Upper lobe of left lung (tissue), 6 donors: ENCODE results near the gene THAP5. TPM values are rescaled to one million over a fixed set of nuclear protein-coding genes. Genes with fewer than 3 reads are reported as not detected.

ENCODE experiments used
- total RNA-seq, 6 donors: library from RNA; depleted of rRNA in 4 of 6; stranded (reverse); fragments of >200 nt in 4 of 6; gene quantifications; one replicate each; pipeline versions ENCODE4 v1.1.0 to v1.2.1, GENCODE V29; 2016 to 2021
- donor health status: DM: no; HTN: no; CAD: no; lungs with moderate emphysema.
- donor health status: DM: no; HTN: yes; CAD: no; lungs with severe emphysema.

The THAP5 gene
- total RNA-seq, 6 donors from 2014 or later: 8.2 to 32.9 (median 19.8) TPM

Other genes starting within 250 kb of the THAP5 start
- gene NRCAM, start 113.3 kb downstream of the THAP5 start, total RNA-seq: 10 to 100 TPM in 1 of 6 donors, 1 to 10 TPM in 5; 2.5 to 23.0 (median 5.0) TPM
- 10 to 100 TPM in 5 of 6 donors, 1 to 10 TPM in 1; 6.5 to 39.1 (median 23.9) TPM for gene PNPLA8, start 43.6 kb downstream of the THAP5 start, total RNA-seq
- 10 to 100 TPM in 5 of 6 donors, 1 to 10 TPM in 1; 5.2 to 54.1 (median 29.0) TPM for gene DNAJB9, start 168 bp upstream of the THAP5 start, total RNA-seq